Measurements from ENCODE around the gene NUFIP1. TPM values are rescaled to one million over a fixed set of nuclear protein-coding genes. Genes with fewer than 3 reads are reported as not detected.
"Not testable (repeated sequence)": the region's sequence is repeated elsewhere in the genome, so short reads cannot be mapped to it uniquely, and the experiment has no call there.

The NUFIP1 gene
- total and polyA plus RNA-seq, 5 donors: 2.1 to 4.6 (median 3.4) TPM

- Histone ChIP-seq H3K9me3 (ENCODE audit: control insufficient read depth, low read length) (no peaks in the 10 kb centered on the region), H3K27ac (ENCODE audit: low read length) (no peak overlapping the region), H3K27me3 (ENCODE audit: control insufficient read depth, insufficient read depth) (no peaks in the 10 kb centered on the region), H3K4me3 (ENCODE audit: low read length) (no peak overlapping the region), H3K4me1 (ENCODE audit: control insufficient read depth, insufficient read depth, low read length) (no peaks in the 10 kb centered on the region)
- DNase-seq: no peak
- WGBS: 47% methylated on average over 4 of the region's 4 CpGs
- ATAC-seq: peak; percentile 65 to 76
- intact Hi-C loops (cut with DNase I): loop anchor here (5.0 to 10.0 kb wide), 5 partner anchors 335 to 1065 kb away; no protein-coding TSS in a partner anchor
These were observed 19.5 kb downstream of the NUFIP1 start for GRCh38 chr13:44969551-44970484.

- WGBS: 90% methylated on average over 3 of the region's 3 CpGs
- Histone ChIP-seq H3K27ac (ENCODE audit: low read length) (no peak overlapping the region), H3K27me3 (ENCODE audit: control insufficient read depth, insufficient read depth) (no peaks in the 10 kb centered on the region), H3K9me3 (ENCODE audit: control insufficient read depth, low read length) (no peaks in the 10 kb centered on the region), H3K4me3 (ENCODE audit: low read length) (no peak overlapping the region), H3K4me1 (ENCODE audit: control insufficient read depth, insufficient read depth, low read length) (no peaks in the 10 kb centered on the region)
- ATAC-seq: no peak
- intact Hi-C loops (cut with DNase I): loop anchor here in 1 of 4 donors (5.0 kb wide), 1 partner anchor 481 kb away; no protein-coding TSS in a partner anchor
- no peak for DNase-seq
These were observed 20.8 kb downstream of the NUFIP1 start for GRCh38 chr13:44968434-44968815.

GRCh38 chr13:44967704-44968433, 21.4 kb downstream of the NUFIP1 start:
- no peaks in the 10 kb centered on the region for H3K4me1 ChIP-seq (ENCODE audit: control insufficient read depth, insufficient read depth, low read length)
- H3K27me3 ChIP-seq (ENCODE audit: control insufficient read depth, insufficient read depth): no peaks in the 10 kb centered on the region
- no peaks in the 10 kb centered on the region for H3K9me3 ChIP-seq (ENCODE audit: control insufficient read depth, low read length)
- H3K27ac ChIP-seq (ENCODE audit: low read length): no peak overlapping the region
- H3K4me3 ChIP-seq (ENCODE audit: low read length): no peak overlapping the region
- 44% methylated on average over 3 of the region's 3 CpGs for WGBS
- DNase-seq (no peak), ATAC-seq (peak; percentile 11 to 40)
- intact Hi-C loops (cut with DNase I): loop anchor here in 1 of 4 donors (5.0 kb wide), 1 partner anchor 481 kb away; no protein-coding TSS in a partner anchor

- DNase-seq (no peak), ATAC-seq (no peak)
- H3K27ac ChIP-seq (ENCODE audit: low read length): no peak overlapping the region
- H3K9me3 ChIP-seq (ENCODE audit: control insufficient read depth, low read length): no peaks in the 10 kb centered on the region
- WGBS: 98% methylated on average over 2 of the region's 2 CpGs
- H3K4me1 ChIP-seq (ENCODE audit: control insufficient read depth, insufficient read depth, low read length): no peaks in the 10 kb centered on the region
- H3K27me3 ChIP-seq (ENCODE audit: control insufficient read depth, insufficient read depth): no peaks in the 10 kb centered on the region
- H3K4me3 ChIP-seq (ENCODE audit: low read length): no peak overlapping the region
- intact Hi-C loops (cut with DNase I): no loop called here
These were observed 27.3 kb downstream of the NUFIP1 start for GRCh38 chr13:44961997-44962396.

- WGBS: 68% methylated on average over 3 of the region's 3 CpGs
- intact Hi-C loops (cut with DNase I): no loop called here
- H3K4me1 ChIP-seq (ENCODE audit: control insufficient read depth, insufficient read depth, low read length): no peaks in the 10 kb centered on the region
- no peak overlapping the region for H3K4me3 ChIP-seq (ENCODE audit: low read length)
- H3K27ac ChIP-seq (ENCODE audit: low read length): peak overlapping the region; percentile 37
- peak in 1 of 2 donors; percentile 29 for ATAC-seq
- peak in 2 of 3 donors; percentile 46 to 68 for DNase-seq
- H3K9me3 ChIP-seq (ENCODE audit: control insufficient read depth, low read length): no peaks in the 10 kb centered on the region
- H3K27me3 ChIP-seq (ENCODE audit: control insufficient read depth, insufficient read depth): no peaks in the 10 kb centered on the region
These were observed 33.9 kb downstream of the NUFIP1 start for GRCh38 chr13:44955406-44955805.

- no peak overlapping the region for H3K27ac ChIP-seq (ENCODE audit: low read length)
- no peak for ATAC-seq
These were observed 35.0 kb downstream of the NUFIP1 start for GRCh38 chr13:44954224-44954623.

GRCh38 chr13:44952671-44953070, 36.6 kb downstream of the NUFIP1 start:
- H3K4me3 ChIP-seq (ENCODE audit: low read length): no peak overlapping the region
- H3K9me3 ChIP-seq (ENCODE audit: control insufficient read depth, low read length): no peaks in the 10 kb centered on the region
- intact Hi-C loops (cut with DNase I): no loop called here
- no peaks in the 10 kb centered on the region for H3K27me3 ChIP-seq (ENCODE audit: control insufficient read depth, insufficient read depth)
- H3K4me1 ChIP-seq (ENCODE audit: control insufficient read depth, insufficient read depth, low read length): no peaks in the 10 kb centered on the region
- 82% methylated on average over 2 of the region's 2 CpGs for WGBS
- ATAC-seq: no peak
- no peak for DNase-seq
- no peak overlapping the region for H3K27ac ChIP-seq (ENCODE audit: low read length)

More at GRCh38 chr13:44954224-44954623, 35.0 kb downstream of the NUFIP1 start:
- no peaks in the 10 kb centered on the region for H3K9me3 ChIP-seq (ENCODE audit: control insufficient read depth, low read length)
- no peak overlapping the region for H3K4me3 ChIP-seq (ENCODE audit: low read length)
- intact Hi-C loops (cut with DNase I): no loop called here
- no peaks in the 10 kb centered on the region for H3K4me1 ChIP-seq (ENCODE audit: control insufficient read depth, insufficient read depth, low read length)
- no peaks in the 10 kb centered on the region for H3K27me3 ChIP-seq (ENCODE audit: control insufficient read depth, insufficient read depth)
- DNase-seq: no peak
- WGBS: 96% methylated on average over 7 of the region's 7 CpGs

GRCh38 chr13:44951184-44951583, 38.1 kb downstream of the NUFIP1 start:
- no peak for ATAC-seq
- Histone ChIP-seq H3K4me3 (ENCODE audit: low read length) (no peak overlapping the region), H3K4me1 (ENCODE audit: control insufficient read depth, insufficient read depth, low read length) (no peaks in the 10 kb centered on the region), H3K9me3 (ENCODE audit: control insufficient read depth, low read length) (no peaks in the 10 kb centered on the region), H3K27me3 (ENCODE audit: control insufficient read depth, insufficient read depth) (no peaks in the 10 kb centered on the region), H3K27ac (ENCODE audit: low read length) (no peak overlapping the region)
- intact Hi-C loops (cut with DNase I): no loop called here
- no peak for DNase-seq

- intact Hi-C loops (cut with DNase I); H3K27ac ChIP-seq (ENCODE audit: low read length): not testable (repeated sequence)
- WGBS: 31% methylated on average over 4 of the region's 4 CpGs
These were observed 45.9 kb downstream of the NUFIP1 start for GRCh38 chr13:44943411-44943810.

GRCh38 chr13:44938854-44939253, 50.4 kb downstream of the NUFIP1 start:
- no peak overlapping the region for H3K27ac ChIP-seq (ENCODE audit: low read length)
- H3K4me1 ChIP-seq (ENCODE audit: control insufficient read depth, insufficient read depth, low read length): no peaks in the 10 kb centered on the region
- no peak overlapping the region for H3K4me3 ChIP-seq (ENCODE audit: low read length)
- H3K9me3 ChIP-seq (ENCODE audit: control insufficient read depth, low read length): no peaks in the 10 kb centered on the region
- 86% methylated on average over 2 of the region's 2 CpGs for WGBS
- no peaks in the 10 kb centered on the region for H3K27me3 ChIP-seq (ENCODE audit: control insufficient read depth, insufficient read depth)
- DNase-seq (no peak), ATAC-seq (no peak)
- intact Hi-C loops (cut with DNase I): no loop called here

More at GRCh38 chr13:44943411-44943810, 45.9 kb downstream of the NUFIP1 start:
- not testable (repeated sequence) for H3K4me3 ChIP-seq (ENCODE audit: low read length); ATAC-seq; H3K9me3 ChIP-seq (ENCODE audit: control insufficient read depth, low read length); H3K4me1 ChIP-seq (ENCODE audit: control insufficient read depth, insufficient read depth, low read length); H3K27me3 ChIP-seq (ENCODE audit: control insufficient read depth, insufficient read depth); DNase-seq

GRCh38 chr13:44936246-44936645, 53.0 kb downstream of the NUFIP1 start:
- WGBS: 56% methylated on average over 1 of the region's 1 CpG
- H3K27me3 ChIP-seq (ENCODE audit: control insufficient read depth, insufficient read depth): no peaks in the 10 kb centered on the region
- H3K27ac ChIP-seq (ENCODE audit: low read length): no peak overlapping the region
- peaks cover 6% of the 10 kb centered on the region for H3K4me1 ChIP-seq (ENCODE audit: control insufficient read depth, insufficient read depth, low read length)
- ATAC-seq (no peak), DNase-seq (no peak)
- no peaks in the 10 kb centered on the region for H3K9me3 ChIP-seq (ENCODE audit: control insufficient read depth, low read length)
- H3K4me3 ChIP-seq (ENCODE audit: low read length): no peak overlapping the region
- intact Hi-C loops (cut with DNase I): no loop called here
